ENCODE measurements around the gene DUSP12. TPM values are rescaled to one million over a fixed set of nuclear protein-coding genes. Genes with fewer than 3 reads are reported as not detected.

The DUSP12 gene
- total and polyA plus RNA-seq, 9 of the 15 experiments (the other 6 are each of a cell fraction or from before 2014, with no cell fraction given) = 10.4 to 81.4 (median 43.6) TPM

- no peak for TF ChIP-seq PTTG1 (tag; IDR thresholded peaks at IDR 0.05; ENCODE audit: low read depth)
- peak; percentile 15 for TF ChIP-seq ARHGAP35 (IDR thresholded peaks at IDR 0.05; ENCODE audit: partially characterized antibody)
- TF ChIP-seq YY1 (IDR thresholded peaks at IDR 0.05; ENCODE audit: borderline replicate concordance in 1 of 3, control insufficient read depth in 1 of 3, extremely low read depth in 1 of 3, insufficient read depth in 3 of 3, insufficient read length in 1 of 3, insufficient replicate concordance in 2 of 3, low read depth in 1 of 3, low read length in 2 of 3) = peak in 2 of 3 experiments; percentile 71 to 75
- no peak for TF ChIP-seq ZNF699 (CRISPR knock-in tag; IDR thresholded peaks at IDR 0.05; ENCODE audit: insufficient replicate concordance)
- peak in 1 of 2 experiments; percentile 33; a peak in 1 of 4 replicates for TF ChIP-seq RCOR1 (IDR thresholded peaks at IDR 0.05; ENCODE audit: borderline replicate concordance in 1 of 2, low read depth in 2 of 2, low read length in 2 of 2)
- no peak for TF ChIP-seq TOE1 (IDR thresholded peaks at IDR 0.05; ENCODE audit: borderline replicate concordance)
- TF ChIP-seq TOE1 (CRISPR knock-in tag; IDR thresholded peaks at IDR 0.05; ENCODE audit: borderline replicate concordance, low read depth) = peak; percentile 62; the same call in 1 of the 2 replicates
- TF ChIP-seq STAG1 (CRISPR knock-in tag; IDR thresholded peaks at IDR 0.05; ENCODE audit: borderline replicate concordance) = peak; percentile 76
- TF ChIP-seq CBFB (CRISPR knock-in tag; IDR thresholded peaks at IDR 0.05) = no peak
- TF ChIP-seq RFX1 (IDR thresholded peaks at IDR 0.05) = no peak
- peak; percentile 88; the same call in 1 of the 2 replicates for TF ChIP-seq PHB (CRISPR knock-in tag; IDR thresholded peaks at IDR 0.05)
- TF ChIP-seq RNF2 (IDR thresholded peaks at IDR 0.05) = peak; percentile 38; the same call in 1 of the 2 replicates
- no peak for TF ChIP-seq ATF1 (CRISPR knock-in tag; IDR thresholded peaks at IDR 0.05)
- TF ChIP-seq ATF1 (tag; IDR thresholded peaks at IDR 0.05) = peak; percentile 48
- no peak for TF ChIP-seq TFAM (CRISPR knock-in tag; conservative IDR thresholded peaks at IDR 0.05)
- no peak for TF ChIP-seq DEAF1 (CRISPR knock-in tag; IDR thresholded peaks at IDR 0.05)
- no peak for TF ChIP-seq PYGO2 (tag; IDR thresholded peaks at IDR 0.05)
- TF ChIP-seq FOXO4 (CRISPR knock-in tag; IDR thresholded peaks at IDR 0.05) = peak; percentile 27; the same call in 1 of the 2 replicates
- no peak for TF ChIP-seq ARID2 (IDR thresholded peaks at IDR 0.05)
- TF ChIP-seq KLF13 (tag; IDR thresholded peaks at IDR 0.05; ENCODE audit: borderline replicate concordance, low read depth) = peak; percentile 62; the same call in 1 of the 2 replicates
- TF ChIP-seq MLX (CRISPR knock-in tag; conservative IDR thresholded peaks at IDR 0.05) = no peak
- TF ChIP-seq MAFG (tag; conservative IDR thresholded peaks at IDR 0.05) = no peak
- TF ChIP-seq VEZF1 (CRISPR knock-in tag; IDR thresholded peaks at IDR 0.05) = peak; percentile 90
Observed at GRCh38 chr1:161726473-161727255, 22.9 kb upstream of the DUSP12 start (continued).
